Endothelial cell of umbilical vein (primary cell): ENCODE data around the gene CAMK2D. TPM values are rescaled to one million over a fixed set of nuclear protein-coding genes. Genes with fewer than 3 reads are reported as not detected.

Source experiments
- BruUV-seq: library from RNA; stranded (reverse); fragments of 400-500 nt; replicated peaks from 2 replicates; lab custom pipeline; 2021; lab: Mats Ljungman, UMichigan
- CTCF ChIA-PET: fragments of 300-600, 350-600 bp; sonication (Branson Sonifier 250); formaldehyde crosslinking; loops from one replicate; lab custom pipeline; 2021; ENCODE audit warnings: antibody characterized with exemption, inconsistent platforms; lab: Charles Lee
- POLR2A ChIA-PET: fragments of 300-600, 350-600 bp; sonication (Branson Sonifier 250); formaldehyde crosslinking; loops from one replicate; lab custom pipeline; 2021; ENCODE audit warnings: antibody characterized with exemption, inconsistent platforms; lab: Charles Lee
- DNase-seq: peaks from one replicate; pipeline ENCODE4 v3.0.0-alpha.2; 2011; ENCODE audit warnings: low read depth, low spot score
- FAIRE-seq: peaks from 2 replicates; lab custom pipeline; 2011; peaks lifted over from hg19 to GRCh38; lab: Jason Lieb, UNC
- H2AFZ ChIP-seq: 2 replicates; pipeline ENCODE4 v1.6.0; 2012; ENCODE audit warnings: low read depth, low read length, control low read depth, inconsistent platforms
- H3K27ac ChIP-seq: 2 replicates; pipeline ENCODE4 v1.5.1; 2011; ENCODE audit warnings: low read depth, mild to moderate bottlenecking, control low read depth, low read length, moderate library complexity; ENCODE audit not compliant: insufficient read depth
- H3K27me3 ChIP-seq, 2 experiments: 2 replicates each; pipeline versions ENCODE4 v1.6.0 to v1.6.1; 2011; ENCODE audit warnings: low read length in 2 of 2, mixed read lengths in 1 of 2; ENCODE audit not compliant: control insufficient read depth in 2 of 2, insufficient read depth in 2 of 2
- H3K36me3 ChIP-seq, 2 experiments: 2 replicates in 1 of 2; 3 replicates in 1 of 2; pipeline ENCODE4 v1.5.1; 2011; ENCODE audit warnings: low read length in 2 of 2, mild to moderate bottlenecking in 1 of 2, moderate library complexity in 1 of 2; ENCODE audit not compliant: control insufficient read depth in 2 of 2, insufficient read depth in 2 of 2; ENCODE audit errors: extremely low read depth in 1 of 2
- H3K4me1 ChIP-seq: 3 replicates; pipeline ENCODE4 v1.5.1; 2011; ENCODE audit warnings: mild to moderate bottlenecking, low read length; ENCODE audit not compliant: control insufficient read depth, insufficient read depth; ENCODE audit errors: extremely low read depth
- H3K4me2 ChIP-seq: 2 replicates; pipeline ENCODE4 v1.6.1; 2011; ENCODE audit warnings: low read length, control low read depth, mixed read lengths; ENCODE audit not compliant: insufficient read depth
- H3K4me3 ChIP-seq, 3 experiments: fragments of 200-600 bp in 1 of 3; sonication (generic), shearing (Covaris generic) in 1 of 3; replicated peaks in 1 of 3; 2 replicates each; pipeline ENCODE4 v1.5.1; 2011 to 2016; ENCODE audit warnings: control low read depth in 3 of 3, low read length in 3 of 3, mild to moderate bottlenecking in 2 of 3, inconsistent platforms in 1 of 3, low read depth in 1 of 3, moderate library complexity in 1 of 3; ENCODE audit not compliant: insufficient read depth in 1 of 3
- H3K79me2 ChIP-seq: 2 replicates; pipeline ENCODE4 v1.6.0; 2012; ENCODE audit warnings: low read length, inconsistent platforms; ENCODE audit not compliant: control insufficient read depth, insufficient read depth
- H3K9ac ChIP-seq: replicated peaks from 2 replicates; pipeline ENCODE3; 2011; ENCODE audit warnings: low read length, control low read depth; ENCODE audit not compliant: insufficient read depth; ENCODE audit errors: extremely low read depth
- H3K9me1 ChIP-seq: replicated peaks from 3 replicates; pipeline ENCODE4 v1.6.0; 2011; ENCODE audit warnings: mild to moderate bottlenecking, low read length; ENCODE audit not compliant: control insufficient read depth, insufficient read depth; ENCODE audit errors: extremely low read depth
- H3K9me3 ChIP-seq: replicated peaks from 2 replicates; pipeline ENCODE4 v1.5.1; 2012; ENCODE audit warnings: low read length, inconsistent platforms; ENCODE audit not compliant: control insufficient read depth, insufficient read depth
- H4K20me1 ChIP-seq: replicated peaks from 2 replicates; pipeline ENCODE3; 2011; ENCODE audit warnings: mild to moderate bottlenecking, low read length; ENCODE audit not compliant: control insufficient read depth, insufficient read depth; ENCODE audit errors: extremely low read depth
- CTCF ChIP-seq, 2 donors: IDR thresholded peaks; 1 replicate in 1 of 2; 2 replicates in 1 of 2; pipeline ENCODE4 v1.5.1; 2011; ENCODE audit warnings: low read length in 2 of 2, mild to moderate bottlenecking in 2 of 2, moderate library complexity in 2 of 2, control low read depth in 1 of 2, inconsistent platforms in 1 of 2, low read depth in 1 of 2; ENCODE audit not compliant: insufficient read depth in 1 of 2; ENCODE audit errors: extremely low read depth in 1 of 2
- EZH2 ChIP-seq: IDR thresholded peaks from 2 replicates; pipeline ENCODE4 v1.6.1; 2012; ENCODE audit warnings: borderline replicate concordance, low read depth, mild to moderate bottlenecking, moderate library complexity, low read length, inconsistent platforms; ENCODE audit not compliant: severe bottlenecking
- FOS ChIP-seq: IDR thresholded peaks from 2 replicates; pipeline ENCODE4 v1.6.1; 2011; ENCODE audit warnings: mild to moderate bottlenecking, low read length, moderate library complexity, borderline replicate concordance; ENCODE audit not compliant: insufficient read depth
- GATA2 ChIP-seq: IDR thresholded peaks from 2 replicates; pipeline ENCODE4 v1.7.0; 2011; ENCODE audit warnings: low read depth, mild to moderate bottlenecking, moderate library complexity, mixed read lengths, low read length; ENCODE audit not compliant: insufficient read length, insufficient read depth
- JUN ChIP-seq: IDR thresholded peaks from 2 replicates; pipeline ENCODE4 v1.6.1; 2011; ENCODE audit warnings: borderline replicate concordance, low read depth; ENCODE audit not compliant: insufficient read length, insufficient read depth
- MYC ChIP-seq: IDR thresholded peaks from one replicate; pipeline ENCODE4 v1.6.1; 2011; ENCODE audit warnings: mild to moderate bottlenecking, low read depth, low read length
- POLR2A ChIP-seq: IDR thresholded peaks from 2 replicates; pipeline ENCODE4 v1.6.1; 2012; ENCODE audit warnings: low read depth, mild to moderate bottlenecking, control low read depth, low read length
- POLR2AphosphoS5 ChIP-seq: IDR thresholded peaks from 2 replicates; pipeline ENCODE4 v1.6.1; 2012; ENCODE audit warnings: low read depth, mild to moderate bottlenecking, control low read depth, low read length, moderate library complexity; ENCODE audit not compliant: insufficient read depth
- dilution Hi-C: fragments of 300-500 bp; cut with MboI; formaldehyde crosslinking; loops from one replicate; pipeline ENCODE4 v1.15.0; 2019; ENCODE audit warnings: low sequenced_read_pairs; ENCODE audit not compliant: extremely low pct_ligation_motif_present
- intact Hi-C: fragments of 100-400 bp; cut with micrococcal nuclease; formaldehyde crosslinking; loops from one replicate; pipeline ENCODE4 v1.10.0; 2022
- polyA plus RNA-seq, 4 experiments: library from polyadenylated mRNA; depleted of rRNA in 3 of 4; stranded (reverse) in 3 of 4; unstranded in 1 of 4; fragments of >200 nt; gene quantifications; 2 replicates each; pipeline versions ENCODE4 v1.2.1 to v1.2.3, GENCODE V29; 2011 to 2012; ENCODE audit warnings: missing spikeins in 1 of 4
- total RNA-seq: library from RNA; stranded (reverse); gene quantifications from 2 replicates; pipeline ENCODE4 v1.2.3, GENCODE V29; 2021
- TF ChIP-seq, protein P1 (sequence below): IDR thresholded peaks from 2 replicates; pipeline ENCODE4 v1.6.1; 2011; ENCODE audit not compliant: insufficient read depth, insufficient read length

Gene CAMK2D
- total and polyA plus RNA-seq, 2 donors (not counting 3 experiments of a cell fraction or from before 2014, with no cell fraction given): 10.4 to 30.7 TPM

DNA sequence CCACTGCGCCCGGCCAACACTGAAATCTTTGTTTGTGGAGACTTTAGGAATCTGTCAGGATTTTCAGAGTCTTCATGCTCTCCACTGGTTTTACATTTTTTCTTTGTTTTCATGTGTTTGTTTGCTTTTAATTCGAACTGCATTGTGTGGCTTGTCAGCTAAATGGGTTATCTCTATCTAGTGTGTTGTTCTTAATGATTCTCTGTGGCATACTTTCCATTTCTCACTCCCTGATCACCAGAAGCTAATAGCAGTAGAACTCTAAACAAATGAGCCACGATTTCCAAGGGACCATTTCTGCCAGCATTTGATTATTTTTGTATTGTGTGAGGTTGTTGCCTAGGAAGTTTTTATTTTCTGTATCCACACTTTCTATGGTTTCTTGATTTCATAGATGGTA lies 352.4 kb downstream of the CAMK2D start:
- H3K9ac ChIP-seq: no peak overlapping the region
- no peaks in the 10 kb centered on the region for H3K9me1 ChIP-seq
- no peak overlapping the region for H2AFZ ChIP-seq
- no peaks in the 10 kb centered on the region for H4K20me1 ChIP-seq
- intact Hi-C loops: no loop called here
- H3K79me2 ChIP-seq: no peaks in the 10 kb centered on the region
- ChIA-PET POLR2A (no interaction called here), CTCF (no interaction called here)
- no peak overlapping the region for H3K4me3 ChIP-seq
- no peaks in the 10 kb centered on the region for H3K27me3 ChIP-seq
- no peak overlapping the region for H3K4me2 ChIP-seq
- H3K36me3 ChIP-seq: no peaks in the 10 kb centered on the region
- FAIRE-seq (no peak), DNase-seq (no peak)
- no peaks in the 10 kb centered on the region for H3K9me3 ChIP-seq
- H3K4me1 ChIP-seq: no peaks in the 10 kb centered on the region
- no peak for TF ChIP-seq POLR2AphosphoS5
- no peak for TF ChIP-seq POLR2A
- TF ChIP-seq FOS: no peak
- BruUV-seq: no TSS peak
- dilution Hi-C loops: no loop called here
- no peak overlapping the region for H3K27ac ChIP-seq

- H3K9me1 ChIP-seq: no peaks in the 10 kb centered on the region
- H3K4me2 ChIP-seq: no peak overlapping the region
- intact Hi-C loops: no loop called here
- no peaks in the 10 kb centered on the region for H3K79me2 ChIP-seq
- H2AFZ ChIP-seq: no peak overlapping the region
- DNase-seq (no peak), FAIRE-seq (no peak)
- H3K9me3 ChIP-seq: no peaks in the 10 kb centered on the region
- no peak overlapping the region for H3K9ac ChIP-seq
- ChIA-PET CTCF (interaction anchor here (1.3 kb wide), 1 partner anchor 12 kb away, joined by 3 read pairs; no protein-coding TSS in a partner anchor), POLR2A (no interaction called here)
- no peak overlapping the region for H3K27ac ChIP-seq
- no peak overlapping the region for H3K4me3 ChIP-seq
- no peaks in the 10 kb centered on the region for H3K36me3 ChIP-seq
- no peaks in the 10 kb centered on the region for H4K20me1 ChIP-seq
- BruUV-seq: no TSS peak
- TF ChIP-seq, protein P1, sequence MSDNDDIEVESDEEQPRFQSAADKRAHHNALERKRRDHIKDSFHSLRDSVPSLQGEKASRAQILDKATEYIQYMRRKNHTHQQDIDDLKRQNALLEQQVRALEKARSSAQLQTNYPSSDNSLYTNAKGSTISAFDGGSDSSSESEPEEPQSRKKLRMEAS: no peak
- TF ChIP-seq EZH2: no peak
- no peak for TF ChIP-seq CTCF (IDR thresholded peaks at IDR 0.05; ENCODE audit: extremely low read depth in 1 of 2, insufficient read depth in 1 of 2, low read depth in 1 of 2, low read length in 2 of 2)
- no peak for TF ChIP-seq POLR2AphosphoS5
- no peak for TF ChIP-seq MYC
- no peak for TF ChIP-seq FOS
- no peak for TF ChIP-seq JUN
- TF ChIP-seq GATA2: no peak
- no peak for TF ChIP-seq POLR2A
- no peaks in the 10 kb centered on the region for H3K4me1 ChIP-seq
- dilution Hi-C loops: no loop called here
- H3K27me3 ChIP-seq: no peaks in the 10 kb centered on the region
These were observed 354.1 kb downstream of the CAMK2D start for GRCh38 chr4:113407409-113407808.
